Measurements from ENCODE around the gene CAV2.

Gene CAV2

GRCh38 chr7:116495736-116496135 is 3.8 kb upstream of the CAV2 start:
- DNase-seq (ENCODE audit: low read depth in 2 of 2): no peak

- no peak for DNase-seq (ENCODE audit: low read depth in 2 of 2)
Measured at GRCh38 chr7:116496653-116497052, 2.9 kb upstream of the CAV2 start.

- DNase-seq (ENCODE audit: low read depth in 2 of 2): no peak
Measured at GRCh38 chr7:116497708-116498107, 1.8 kb upstream of the CAV2 start.

- DNase-seq (ENCODE audit: low read depth in 2 of 2): no peak
Measured at GRCh38 chr7:116500078-116500853, 728 bp downstream of the CAV2 start.

- DNase-seq (ENCODE audit: low read depth in 2 of 2): no peak
Measured at GRCh38 chr7:116501425-116502167, 2.1 kb downstream of the CAV2 start.

- no peak for DNase-seq (ENCODE audit: low read depth in 2 of 2)
Measured at GRCh38 chr7:116502201-116503096, 2.9 kb downstream of the CAV2 start.

- DNase-seq (ENCODE audit: low read depth in 2 of 2): no peak
Measured at GRCh38 chr7:116503835-116504234, 4.3 kb downstream of the CAV2 start.

GRCh38 chr7:116505278-116505677 is 5.7 kb downstream of the CAV2 start:
- no peak for DNase-seq (ENCODE audit: low read depth in 2 of 2)

- DNase-seq (ENCODE audit: low read depth in 2 of 2): no peak
Measured at GRCh38 chr7:116505823-116506222, 6.3 kb downstream of the CAV2 start.

GRCh38 chr7:116509982-116510579 is 10.5 kb downstream of the CAV2 start:
- no peak for DNase-seq (ENCODE audit: low read depth in 2 of 2)

- DNase-seq (ENCODE audit: low read depth in 2 of 2): no peak
Measured at GRCh38 chr7:116510795-116511194, 11.3 kb downstream of the CAV2 start.

GRCh38 chr7:116511552-116512519 is 12.3 kb downstream of the CAV2 start:
- DNase-seq (ENCODE audit: low read depth in 2 of 2): no peak

- no peak for DNase-seq (ENCODE audit: low read depth in 2 of 2)
Measured at GRCh38 chr7:116512520-116513188, 13.1 kb downstream of the CAV2 start.

- DNase-seq (ENCODE audit: low read depth in 2 of 2): no peak
Measured at GRCh38 chr7:116515584-116515983, 16.0 kb downstream of the CAV2 start.

GRCh38 chr7:116516324-116516723 is 16.8 kb downstream of the CAV2 start:
- DNase-seq (ENCODE audit: low read depth in 2 of 2): no peak

GRCh38 chr7:116517626-116518025 is 18.1 kb downstream of the CAV2 start:
- no peak for DNase-seq (ENCODE audit: low read depth in 2 of 2)

GRCh38 chr7:116518961-116519360 is 19.4 kb downstream of the CAV2 start:
- DNase-seq (ENCODE audit: low read depth in 2 of 2): no peak

- DNase-seq (ENCODE audit: low read depth in 2 of 2): no peak
Measured at GRCh38 chr7:116521046-116521664, 21.6 kb downstream of the CAV2 start.

GRCh38 chr7:116522247-116522646 is 22.7 kb downstream of the CAV2 start:
- DNase-seq (ENCODE audit: low read depth in 2 of 2): no peak

- no peak for DNase-seq (ENCODE audit: low read depth in 2 of 2)
Measured at GRCh38 chr7:116524221-116524608, 24.7 kb downstream of the CAV2 start.

Measured in stimulated activated CD4-positive, alpha-beta T cell treated with anti-CD3 and anti-CD28 coated beads, Interleukin-1b, Interleukin-23, amount 100 ng/mL, for 1 hour (primary cell).